Central memory CD8-positive, alpha-beta T cell (primary cell): ENCODE measurements around the gene FBXW12.
"Not testable (repeated sequence)": the region's sequence is repeated elsewhere in the genome, so short reads cannot be mapped to it uniquely, and the experiment has no call there.

Source experiments
- ATAC-seq: fragments of 150-1000 bp; cut with Tn5 transposase; replicated peaks from 2 replicates; pipeline ENCODE4 v1.10.0; 2022; ENCODE audit warnings: mild to moderate bottlenecking, moderate FRiP score, moderate number of reproducible peaks; ENCODE audit not compliant: poor library complexity, severe bottlenecking; ENCODE audit errors: extremely low read depth
- DNase-seq, 2 donors: peaks; one replicate each; pipeline ENCODE4 v3.0.0; 2021; ENCODE audit warnings: low spot score in 2 of 2
- H3K27ac Mint-ChIP-seq: one replicate; pipeline ENCODE4 v1.8.0; 2022; ENCODE audit warnings: low read depth, mild to moderate bottlenecking, moderate library complexity, mixed read lengths
- H3K27me3 Mint-ChIP-seq: one replicate; pipeline ENCODE4 v1.8.0; 2022; ENCODE audit warnings: mixed read lengths
- H3K36me3 Mint-ChIP-seq: one replicate; pipeline ENCODE4 v1.8.0; 2022; ENCODE audit warnings: mild to moderate bottlenecking, moderate library complexity, mixed read lengths; ENCODE audit not compliant: insufficient read depth
- H3K4me1 Mint-ChIP-seq: one replicate; pipeline ENCODE4 v1.8.0; 2022; ENCODE audit warnings: mixed read lengths
- H3K4me3 Mint-ChIP-seq: one replicate; pipeline ENCODE4 v1.8.0; 2022; ENCODE audit warnings: mild to moderate bottlenecking, moderate library complexity, mixed read lengths
- H3K9me3 Mint-ChIP-seq: one replicate; pipeline ENCODE4 v1.8.0; 2022; ENCODE audit warnings: mixed read lengths

The FBXW12 gene

GRCh38 chr3:48371651-48372376 lies at the start of gene FBXW12:
TSS of gene FBXW12 (plus strand) at chr3:48372219. CDS start at chr3:48372768, 549 bp downstream.
- ATAC-seq (no peak), DNase-seq (no peak)
- Mint-ChIP-seq H3K36me3 (no peaks in the 10 kb centered on the region), H3K27me3 (no peaks in the 10 kb centered on the region), H3K4me1 (no peaks in the 10 kb centered on the region), H3K9me3 (no peaks in the 10 kb centered on the region), H3K27ac (no peak within 1 kb of the TSS), H3K4me3 (no peak within 1 kb of the TSS)

GRCh38 chr3:48331706-48332435 lies 40.1 kb upstream of the FBXW12 start:
- not testable (repeated sequence) for H3K36me3 Mint-ChIP-seq, DNase-seq, H3K4me1 Mint-ChIP-seq, ATAC-seq, H3K9me3 Mint-ChIP-seq, H3K4me3 Mint-ChIP-seq, H3K27ac Mint-ChIP-seq
- H3K27me3 Mint-ChIP-seq: peaks cover 59% of the 10 kb centered on the region

DNA sequence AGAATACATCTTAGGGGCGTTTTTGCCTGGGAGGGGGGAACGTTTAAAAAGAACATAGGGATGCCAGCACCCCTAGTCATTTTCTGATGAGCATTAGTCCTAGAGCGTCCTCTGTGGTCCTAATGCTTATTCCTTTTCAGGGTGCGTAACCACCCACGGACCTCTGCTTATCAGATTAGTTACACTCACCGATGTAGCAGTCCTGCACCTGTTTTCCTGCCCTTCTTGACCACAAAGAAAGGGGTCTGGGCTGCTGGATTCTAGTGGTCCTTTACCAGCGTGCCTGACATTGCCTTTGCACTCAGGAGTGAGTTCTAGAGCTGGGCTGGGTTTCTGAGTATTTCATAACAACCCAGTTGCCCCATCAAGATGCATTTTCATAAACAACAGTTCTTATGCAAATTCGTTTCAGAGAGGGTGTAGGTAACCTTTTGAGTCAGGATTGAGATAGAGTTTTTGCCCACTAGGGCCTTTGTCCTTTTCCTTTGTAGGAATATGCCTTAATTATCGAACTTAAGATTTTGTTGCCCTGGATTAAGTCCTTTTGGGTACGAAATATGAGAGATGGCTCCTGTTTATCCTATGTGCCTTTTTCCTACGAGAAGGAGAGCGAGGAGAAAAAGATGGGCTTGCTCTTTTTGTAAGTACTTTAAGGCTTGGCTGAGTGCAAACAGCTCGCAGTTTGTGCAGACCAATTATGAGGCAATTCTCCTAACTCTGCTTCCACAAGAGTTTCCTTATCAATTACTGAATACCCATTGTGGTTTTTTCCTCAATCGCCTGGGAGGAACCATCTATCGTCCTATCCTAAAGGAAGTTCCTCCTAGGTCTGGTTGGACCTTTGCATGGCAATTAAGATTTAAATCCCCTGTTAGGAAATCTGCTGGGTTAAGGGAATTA lies 38.4 kb upstream of the FBXW12 start, which contains the start of gene SPINK8:
TSS of gene SPINK8 (minus strand) at position 316 of the 900 bp plus-strand sequence. CDS start 5,320 bp downstream, outside the sequence.
- DNase-seq, H3K27ac Mint-ChIP-seq, H3K36me3 Mint-ChIP-seq, H3K4me3 Mint-ChIP-seq, H3K9me3 Mint-ChIP-seq, ATAC-seq, H3K4me1 Mint-ChIP-seq: not testable (repeated sequence)
- peaks cover 59% of the 10 kb centered on the region for H3K27me3 Mint-ChIP-seq

GRCh38 chr3:48334605-48335004 lies 37.4 kb upstream of the FBXW12 start:
- no peak overlapping the region for H3K4me3 Mint-ChIP-seq
- ATAC-seq: no peak
- no peak for DNase-seq
- H3K36me3 Mint-ChIP-seq: no peaks in the 10 kb centered on the region
- H3K9me3 Mint-ChIP-seq: no peaks in the 10 kb centered on the region
- no peak overlapping the region for H3K27ac Mint-ChIP-seq
- no peaks in the 10 kb centered on the region for H3K4me1 Mint-ChIP-seq
- peaks cover 65% of the 10 kb centered on the region for H3K27me3 Mint-ChIP-seq

DNA sequence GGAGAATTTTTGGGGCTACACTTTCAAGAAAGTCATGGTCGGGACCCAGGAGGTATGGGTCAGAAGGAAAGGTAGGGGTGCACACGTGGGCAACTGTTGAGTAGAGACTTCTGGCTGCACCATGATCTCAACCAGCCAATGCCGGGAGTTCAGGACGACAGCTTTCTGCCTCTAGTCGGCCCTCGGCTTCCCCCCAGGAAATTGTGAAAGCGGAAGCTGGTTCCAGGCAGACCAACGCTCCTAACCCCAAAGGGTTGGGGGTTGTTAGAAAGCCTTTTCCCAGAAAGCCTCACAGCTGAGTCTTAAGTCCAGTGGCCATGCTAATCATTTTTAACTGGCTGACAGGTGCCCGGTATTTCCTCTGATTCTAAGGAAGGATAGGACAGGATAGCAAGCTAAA lies 36.7 kb upstream of the FBXW12 start:
- not testable (repeated sequence) for H3K27ac Mint-ChIP-seq, H3K9me3 Mint-ChIP-seq, DNase-seq, H3K36me3 Mint-ChIP-seq, H3K4me3 Mint-ChIP-seq, ATAC-seq, H3K4me1 Mint-ChIP-seq
- peaks cover 65% of the 10 kb centered on the region for H3K27me3 Mint-ChIP-seq

GRCh38 chr3:48337536-48337935 lies 34.5 kb upstream of the FBXW12 start:
- H3K27ac Mint-ChIP-seq, H3K4me3 Mint-ChIP-seq, ATAC-seq, H3K4me1 Mint-ChIP-seq, H3K9me3 Mint-ChIP-seq, H3K36me3 Mint-ChIP-seq, DNase-seq: not testable (repeated sequence)
- peaks cover 62% of the 10 kb centered on the region for H3K27me3 Mint-ChIP-seq

DNA sequence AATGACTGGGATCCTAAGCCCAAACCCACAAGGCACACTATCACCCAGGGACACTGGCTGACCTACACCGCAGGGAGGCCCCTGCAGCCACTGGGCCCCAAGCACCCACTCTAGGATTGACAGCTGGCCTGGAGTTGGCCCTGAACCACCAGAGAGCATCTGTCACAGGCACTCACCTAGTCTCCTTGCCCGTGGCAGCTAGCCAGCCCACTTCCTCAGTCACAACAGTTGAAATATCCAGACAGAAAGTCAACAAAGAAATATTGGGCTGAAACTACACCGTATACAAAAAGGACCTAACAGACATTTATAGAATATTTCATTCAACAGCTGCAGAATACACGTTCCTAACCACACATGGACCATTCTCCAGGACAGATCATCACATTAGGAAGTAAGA lies 33.4 kb upstream of the FBXW12 start:
- no peaks in the 10 kb centered on the region for H3K4me1 Mint-ChIP-seq
- no peak for DNase-seq
- no peak overlapping the region for H3K27ac Mint-ChIP-seq
- H3K4me3 Mint-ChIP-seq: no peak overlapping the region
- no peaks in the 10 kb centered on the region for H3K36me3 Mint-ChIP-seq
- no peak for ATAC-seq
- H3K27me3 Mint-ChIP-seq: peaks cover 59% of the 10 kb centered on the region
- no peaks in the 10 kb centered on the region for H3K9me3 Mint-ChIP-seq

- H3K4me1 Mint-ChIP-seq: no peaks in the 10 kb centered on the region
- H3K27ac Mint-ChIP-seq: no peak overlapping the region
- ATAC-seq (no peak), DNase-seq (no peak)
- no peaks in the 10 kb centered on the region for H3K36me3 Mint-ChIP-seq
- no peaks in the 10 kb centered on the region for H3K9me3 Mint-ChIP-seq
- H3K27me3 Mint-ChIP-seq: peaks cover 23% of the 10 kb centered on the region
- no peak overlapping the region for H3K4me3 Mint-ChIP-seq
Measured at GRCh38 chr3:48343432-48343831, 28.6 kb upstream of the FBXW12 start.

- no peaks in the 10 kb centered on the region for H3K9me3 Mint-ChIP-seq
- no peak overlapping the region for H3K4me3 Mint-ChIP-seq
- ATAC-seq: no peak
- H3K27ac Mint-ChIP-seq: no peak overlapping the region
- no peak for DNase-seq
- H3K4me1 Mint-ChIP-seq: no peaks in the 10 kb centered on the region
- no peaks in the 10 kb centered on the region for H3K36me3 Mint-ChIP-seq
- H3K27me3 Mint-ChIP-seq: peaks cover 15% of the 10 kb centered on the region
Measured at GRCh38 chr3:48344867-48345507, 27.0 kb upstream of the FBXW12 start.

DNA sequence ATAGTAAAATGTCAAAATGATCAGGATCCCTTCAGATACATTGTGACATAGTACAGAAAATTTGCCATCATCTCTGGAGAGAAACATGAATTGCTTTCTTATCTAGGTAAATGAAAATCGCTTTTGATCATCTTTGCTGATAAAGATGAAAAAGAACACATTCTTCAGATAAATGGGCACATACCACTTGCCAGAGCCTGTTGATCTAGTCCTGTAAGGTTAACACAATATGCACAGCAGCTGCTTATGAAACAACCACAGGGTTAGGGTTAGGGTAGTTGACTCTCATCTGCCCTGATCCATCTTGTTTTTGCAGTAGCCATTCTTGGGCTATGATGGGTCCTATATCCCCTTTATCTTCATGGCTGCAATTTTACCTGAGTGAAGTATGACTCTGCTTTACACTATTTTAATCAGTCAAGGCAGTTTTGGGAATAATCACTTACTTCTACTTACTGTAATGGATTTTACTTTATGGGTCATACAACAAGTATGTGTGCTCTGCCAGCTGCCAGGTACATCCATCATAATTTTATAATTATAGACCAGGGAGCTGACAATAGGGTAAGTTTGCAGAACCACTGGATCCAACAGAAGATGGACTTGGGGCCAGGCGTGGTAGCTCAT lies 26.0 kb upstream of the FBXW12 start:
- no peaks in the 10 kb centered on the region for H3K4me1 Mint-ChIP-seq
- DNase-seq: no peak
- H3K36me3 Mint-ChIP-seq: no peaks in the 10 kb centered on the region
- H3K9me3 Mint-ChIP-seq: no peaks in the 10 kb centered on the region
- H3K27ac Mint-ChIP-seq: no peak overlapping the region
- ATAC-seq: no peak
- H3K4me3 Mint-ChIP-seq: no peak overlapping the region
- peaks cover 15% of the 10 kb centered on the region for H3K27me3 Mint-ChIP-seq

- no peaks in the 10 kb centered on the region for H3K4me1 Mint-ChIP-seq
- H3K9me3 Mint-ChIP-seq: no peaks in the 10 kb centered on the region
- no peak overlapping the region for H3K4me3 Mint-ChIP-seq
- ATAC-seq: no peak
- no peak for DNase-seq
- no peak overlapping the region for H3K27ac Mint-ChIP-seq
- no peaks in the 10 kb centered on the region for H3K36me3 Mint-ChIP-seq
- peaks cover 12% of the 10 kb centered on the region for H3K27me3 Mint-ChIP-seq
Measured at GRCh38 chr3:48347500-48347899, 24.5 kb upstream of the FBXW12 start.

- Mint-ChIP-seq H3K27me3 (peaks cover 59% of the 10 kb centered on the region), H3K27ac (no peak overlapping the region), H3K4me1 (no peaks in the 10 kb centered on the region), H3K4me3 (no peak overlapping the region), H3K9me3 (no peaks in the 10 kb centered on the region), H3K36me3 (no peaks in the 10 kb centered on the region)
- DNase-seq: no peak
- no peak for ATAC-seq
Measured at GRCh38 chr3:48352546-48352945, 19.5 kb upstream of the FBXW12 start.
